Activated gamma-delta T cell (primary cell): ENCODE data around the gene EXOC3.

Source experiments
- DNase-seq: peaks from one replicate; lab custom pipeline; 2025; lab: John Stamatoyannopoulos, UW

The EXOC3 gene

DNA sequence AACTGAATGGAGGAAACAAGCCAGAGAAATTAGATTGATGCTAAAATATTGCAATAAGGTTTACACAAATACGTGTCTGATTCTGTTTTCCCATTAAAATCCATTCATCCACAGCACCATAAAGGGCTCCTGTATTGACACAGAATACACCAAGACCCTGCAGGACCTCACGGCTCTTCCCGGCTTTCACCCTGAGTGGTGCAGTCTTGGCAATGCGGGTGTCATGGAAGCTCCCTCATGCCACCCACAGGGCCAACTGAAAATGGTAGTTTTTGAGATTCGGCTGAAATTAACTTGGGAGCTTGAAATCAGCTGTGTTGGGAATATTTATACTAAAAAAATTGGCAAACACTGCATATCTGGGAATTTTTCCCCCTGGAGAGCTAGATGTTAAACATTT, 17.3 kb upstream of the EXOC3 start:
- DNase-seq = no peak

DNA sequence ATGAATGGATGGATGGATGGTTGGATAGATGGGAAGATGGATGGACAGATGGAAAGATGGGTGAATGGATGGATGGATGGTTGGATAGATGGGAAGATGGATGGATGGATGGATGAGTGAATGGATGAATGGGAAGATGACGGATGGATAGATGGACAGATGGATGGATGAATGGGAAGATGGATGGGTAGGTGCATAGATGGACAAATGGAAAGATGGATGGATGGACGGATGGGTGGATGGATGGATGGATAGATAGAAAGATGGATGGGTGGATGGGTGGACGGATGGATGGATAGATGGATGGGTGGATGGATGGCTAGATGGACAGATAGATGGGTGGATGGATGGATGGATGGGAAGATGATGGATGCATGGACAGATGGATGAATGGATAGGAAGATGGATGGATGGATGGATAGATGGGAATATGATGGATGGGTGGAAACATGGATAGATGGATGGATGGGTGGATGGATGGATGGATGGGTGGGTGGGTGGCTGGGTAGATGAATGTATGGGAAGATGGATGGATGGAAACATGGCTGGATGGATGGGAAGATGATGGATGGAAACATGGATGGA, 16.5 kb upstream of the EXOC3 start:
- DNase-seq = no peak

DNA sequence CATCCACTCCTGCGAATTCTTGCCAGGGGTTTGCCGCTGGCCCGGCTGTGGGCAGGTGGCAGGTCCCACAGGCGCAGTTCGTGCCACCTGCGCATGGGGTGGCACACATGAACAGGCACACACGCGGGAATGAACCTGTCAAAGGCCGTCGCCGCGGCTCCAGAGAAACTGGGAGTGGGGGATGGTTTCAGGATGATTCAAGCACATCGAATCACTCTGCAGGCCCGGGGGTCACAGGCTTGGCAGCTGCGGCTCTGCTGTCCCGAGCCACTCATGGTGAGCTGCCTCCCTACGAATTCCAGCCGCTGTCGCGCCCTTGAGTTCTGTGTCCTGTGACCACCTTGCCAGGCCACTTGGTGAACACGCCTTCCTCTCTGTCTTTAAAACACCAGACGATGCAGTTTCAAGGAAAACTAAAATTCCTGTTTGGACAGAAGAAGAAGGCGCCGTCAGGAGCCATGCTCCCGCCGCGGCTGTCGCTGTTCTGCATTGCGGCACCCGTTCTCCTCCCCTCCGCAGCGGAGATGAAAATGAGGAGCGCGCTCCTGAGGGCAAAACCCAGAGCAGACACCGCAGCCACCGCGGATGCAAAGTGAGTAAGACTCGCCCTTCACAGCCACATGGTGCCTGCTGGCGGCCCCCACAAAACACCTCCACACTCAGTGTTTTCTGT, 15.4 kb upstream of the EXOC3 start:
- no peak for DNase-seq

DNA sequence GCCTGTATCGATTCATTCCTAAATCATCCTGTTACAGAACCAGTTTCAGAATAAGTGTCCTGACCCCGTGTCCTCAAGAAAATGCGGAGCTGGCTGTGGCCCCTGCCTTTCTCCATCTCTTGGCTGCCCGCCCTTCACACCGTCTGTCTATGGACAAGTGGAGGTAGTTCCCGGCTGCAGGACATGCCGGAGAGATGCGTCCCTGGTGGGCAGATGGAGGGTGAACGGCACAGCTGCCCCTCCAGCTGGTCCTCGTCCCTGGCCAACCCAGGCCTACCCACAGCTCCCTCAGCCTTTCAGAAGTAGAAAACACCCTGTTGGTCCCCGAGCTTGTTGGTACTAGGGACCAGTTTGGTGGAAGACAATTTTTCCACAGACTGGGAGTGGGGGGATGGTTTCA, 14.8 kb upstream of the EXOC3 start:
- DNase-seq = no peak

DNA sequence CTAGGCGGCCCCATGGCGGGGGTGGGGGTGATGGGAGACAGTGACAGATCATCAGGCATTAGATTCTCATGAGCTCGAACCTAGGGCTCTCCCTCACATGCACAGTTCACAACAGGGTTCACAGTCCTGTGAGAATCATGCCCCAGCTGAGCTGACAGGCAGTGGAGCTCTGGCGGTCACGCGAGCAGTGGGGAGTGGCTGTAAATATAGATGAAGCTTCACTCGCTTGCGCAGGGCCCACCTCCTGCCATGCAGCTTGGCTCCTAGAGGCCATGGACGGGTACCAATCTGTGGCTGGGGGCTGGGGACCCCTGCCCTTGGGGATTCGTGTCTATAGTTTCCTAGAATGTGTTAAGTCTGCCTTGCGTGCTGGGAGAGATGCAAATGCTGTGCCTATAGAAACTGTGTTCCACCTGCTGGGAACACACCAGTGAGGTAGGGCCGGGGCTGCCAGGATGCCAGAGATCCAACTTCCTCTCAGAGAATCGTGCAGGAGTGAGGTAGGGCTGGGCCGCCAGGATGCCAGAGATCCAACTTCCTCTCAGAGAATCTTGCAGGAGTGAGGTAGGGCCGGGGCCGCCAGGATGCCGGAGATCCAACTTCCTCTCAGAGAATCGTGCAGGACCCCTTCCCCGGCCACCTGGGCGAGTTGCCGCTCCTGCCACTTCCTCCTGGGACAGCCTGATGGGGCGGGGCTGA, 14.1 kb upstream of the EXOC3 start:
- DNase-seq = no peak

DNA sequence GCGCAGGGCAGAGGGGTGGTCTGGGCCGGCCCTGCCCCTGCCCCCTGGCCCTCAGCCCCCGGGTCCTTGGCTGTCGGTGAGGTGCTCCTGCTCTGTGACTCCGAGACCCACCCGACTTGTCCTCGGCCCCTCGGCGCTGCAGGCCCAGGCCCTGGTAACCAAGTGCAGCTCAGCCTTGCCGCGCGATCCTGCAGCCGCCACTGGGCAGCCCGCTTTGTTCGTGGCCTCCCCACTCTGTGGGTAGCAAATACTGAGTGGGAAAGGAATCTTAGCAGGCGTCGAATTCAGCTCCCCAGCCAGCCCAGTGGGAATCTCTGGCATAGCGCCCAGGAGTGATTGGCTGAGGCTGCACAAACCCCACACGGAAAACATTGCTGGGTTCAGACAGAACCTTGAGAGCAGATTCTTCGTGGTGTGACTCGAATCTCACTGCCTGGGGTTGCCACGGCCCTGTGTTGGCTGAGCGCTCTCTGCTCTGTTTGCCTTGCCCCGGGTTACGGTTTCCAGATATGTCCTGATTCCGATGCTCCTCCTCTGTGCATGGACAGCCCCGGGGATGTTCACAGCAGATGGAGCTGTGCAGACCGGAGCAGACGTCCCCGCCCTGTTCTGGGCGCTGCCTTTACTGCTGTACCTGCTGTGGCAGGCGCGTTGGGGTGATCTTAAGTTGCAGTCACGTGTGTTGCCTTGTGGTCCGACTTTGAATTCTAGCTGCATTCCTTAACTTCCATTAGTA, 13.4 kb upstream of the EXOC3 start:
- DNase-seq = no peak

DNA sequence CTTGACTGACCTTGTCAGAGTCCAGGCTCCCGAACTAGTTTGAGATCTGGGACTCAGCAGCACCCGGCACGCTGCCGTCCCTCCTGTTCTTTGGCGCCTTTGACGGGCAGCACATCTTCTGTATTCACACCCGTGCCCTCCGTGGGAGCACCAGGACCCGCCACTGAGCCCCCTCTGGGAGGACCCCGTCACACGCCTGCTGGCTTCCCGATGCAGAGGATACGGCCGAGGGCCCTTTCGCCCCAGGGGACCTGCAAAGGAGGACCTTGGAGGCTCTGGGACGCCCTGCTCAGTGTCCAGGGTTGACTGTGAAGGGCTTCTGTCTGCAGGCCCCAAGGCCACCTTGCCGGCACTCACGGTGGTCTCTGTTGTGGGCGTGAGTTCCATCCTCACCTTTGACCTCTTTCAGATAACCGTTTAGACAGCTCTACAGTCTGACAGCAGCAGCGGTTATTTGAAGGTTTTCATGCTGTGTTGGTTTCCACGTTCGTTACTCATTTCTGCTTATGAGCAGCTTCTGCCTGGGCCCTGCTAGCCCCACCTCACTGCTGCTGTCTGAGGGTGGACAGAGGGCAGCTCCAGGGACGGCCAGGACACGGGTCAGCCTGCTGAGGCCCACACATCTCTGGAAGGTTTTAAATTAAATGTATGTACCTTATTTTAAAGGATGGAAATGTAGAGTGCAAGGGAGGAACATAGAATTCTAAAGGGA, 12.6 kb upstream of the EXOC3 start:
- DNase-seq = no peak

DNA sequence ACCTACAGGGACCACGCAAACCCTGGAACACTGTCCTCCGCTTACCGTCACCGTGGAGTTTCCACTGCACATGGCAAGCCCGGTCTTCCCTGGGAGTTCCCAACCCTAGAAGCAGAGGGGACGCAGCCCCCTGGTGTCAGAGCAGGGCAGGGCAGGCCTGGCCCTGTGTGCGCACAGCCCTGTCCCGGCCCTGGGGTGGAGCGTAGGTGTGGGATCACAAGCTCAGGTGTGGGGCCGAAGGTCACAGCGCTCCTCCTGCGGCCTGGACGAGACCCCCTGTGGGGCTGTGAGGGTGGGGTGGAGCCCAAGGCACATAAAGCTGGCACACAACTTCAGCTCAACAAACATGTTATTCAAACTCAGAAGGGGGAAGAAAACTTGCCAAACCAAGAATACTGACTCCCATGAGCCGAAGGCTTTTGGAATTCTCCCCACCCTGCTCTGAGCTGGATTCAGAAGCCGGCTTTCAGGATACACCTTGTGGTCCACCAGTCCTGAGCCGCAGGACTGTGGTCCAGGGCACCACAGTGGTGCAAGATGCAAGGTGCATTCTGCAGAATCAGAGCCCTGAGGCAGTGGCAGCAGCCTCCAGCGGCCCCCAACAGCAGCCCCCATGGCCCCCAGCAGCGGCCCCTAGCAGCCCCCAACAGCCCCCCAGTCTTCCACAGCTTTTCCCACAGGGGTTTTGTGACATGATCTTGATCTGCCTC, 11.8 kb upstream of the EXOC3 start:
- no peak for DNase-seq

DNA sequence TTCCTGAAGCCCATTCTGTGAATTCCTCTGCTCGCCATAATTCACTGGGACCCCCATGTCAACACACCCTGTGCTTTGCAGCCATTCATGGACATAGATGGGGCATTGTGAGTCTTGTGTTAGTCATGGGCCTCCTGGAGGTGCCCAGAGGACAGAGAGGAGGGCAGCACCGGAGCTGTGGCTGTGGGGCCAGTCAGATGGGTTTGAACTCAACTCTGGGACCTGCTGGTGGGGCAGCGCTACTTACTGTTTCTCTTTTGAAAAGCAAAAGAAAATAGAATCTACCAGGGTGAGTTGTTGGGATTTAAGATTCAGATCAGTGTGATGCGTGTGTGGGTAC, 11.3 kb upstream of the EXOC3 start:
- DNase-seq = no peak

DNA sequence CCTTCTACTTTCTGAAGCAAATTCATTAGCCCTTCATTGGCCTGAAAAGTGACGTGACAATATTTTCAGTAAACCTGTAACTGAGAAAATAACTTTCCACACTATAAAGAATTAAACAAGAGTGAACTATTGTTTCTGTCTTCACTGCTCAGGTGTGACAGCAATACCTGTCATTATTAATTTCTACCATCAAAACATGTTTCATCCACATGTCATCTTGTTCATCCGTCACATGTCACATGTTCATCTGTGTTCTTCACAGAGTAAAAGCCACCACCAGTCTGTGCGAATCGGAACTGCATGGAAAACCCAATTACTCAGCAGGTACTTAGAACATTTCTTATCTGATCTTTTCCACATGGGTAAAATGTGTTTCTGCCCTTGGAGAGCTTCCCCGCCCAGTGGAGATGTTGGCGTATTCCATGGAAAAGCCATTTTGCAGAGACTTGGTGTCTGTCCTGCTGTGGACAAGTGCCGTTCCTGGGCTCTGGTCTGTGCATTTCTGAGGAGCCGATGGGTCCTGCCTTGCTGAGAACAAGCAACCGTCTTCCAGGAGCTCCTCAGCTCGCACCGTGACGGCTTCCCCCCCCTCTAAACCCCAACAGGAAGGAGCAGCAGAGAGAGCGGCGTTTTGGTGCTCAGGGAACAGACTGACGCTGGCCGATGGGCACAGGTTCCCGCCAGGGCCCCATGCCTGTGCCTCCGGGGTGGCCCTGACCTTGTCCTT, 10.6 kb upstream of the EXOC3 start:
- no peak for DNase-seq

DNA sequence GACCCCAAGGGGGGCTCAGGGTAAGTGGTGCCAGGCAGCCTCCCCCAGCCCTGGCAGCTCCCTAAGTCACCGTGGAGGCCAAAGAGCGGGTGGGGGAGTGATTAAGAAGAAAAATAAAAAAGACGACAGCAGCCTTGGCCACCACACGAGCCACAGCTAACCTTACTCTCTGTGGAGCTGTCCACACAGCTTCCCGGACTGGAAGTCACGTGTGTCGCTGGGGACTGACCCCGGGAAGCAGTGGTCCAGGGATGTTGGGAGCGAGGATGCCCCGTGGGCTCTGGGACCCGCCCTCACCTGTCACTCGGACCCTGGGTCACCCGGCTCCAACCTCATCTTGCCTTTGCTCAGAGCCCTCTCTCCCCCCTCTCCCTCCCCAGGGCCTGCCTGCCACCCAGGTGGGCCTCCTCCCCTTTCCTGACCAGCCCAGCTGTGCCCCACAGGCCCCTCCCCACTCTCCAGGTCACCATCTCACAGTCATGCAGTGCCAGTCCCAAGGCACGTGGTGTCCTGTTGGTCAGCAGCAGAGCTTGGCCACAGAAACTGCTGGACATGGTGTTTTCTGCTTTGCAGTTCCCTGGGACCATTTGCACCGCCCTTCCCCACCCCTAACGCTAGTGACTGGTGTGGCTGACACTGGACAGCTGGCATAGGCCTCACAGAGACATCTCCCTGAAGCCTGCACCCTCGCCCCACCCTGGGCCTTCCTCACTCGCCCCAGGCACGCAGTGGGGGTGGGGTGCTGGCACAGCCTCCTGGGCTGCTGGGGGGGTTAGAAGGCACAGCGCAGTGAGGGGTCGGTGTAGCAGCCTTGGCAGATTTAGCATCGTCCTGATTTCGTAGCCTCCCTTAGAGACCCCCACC, 9.8 kb upstream of the EXOC3 start:
- DNase-seq = no peak

DNA sequence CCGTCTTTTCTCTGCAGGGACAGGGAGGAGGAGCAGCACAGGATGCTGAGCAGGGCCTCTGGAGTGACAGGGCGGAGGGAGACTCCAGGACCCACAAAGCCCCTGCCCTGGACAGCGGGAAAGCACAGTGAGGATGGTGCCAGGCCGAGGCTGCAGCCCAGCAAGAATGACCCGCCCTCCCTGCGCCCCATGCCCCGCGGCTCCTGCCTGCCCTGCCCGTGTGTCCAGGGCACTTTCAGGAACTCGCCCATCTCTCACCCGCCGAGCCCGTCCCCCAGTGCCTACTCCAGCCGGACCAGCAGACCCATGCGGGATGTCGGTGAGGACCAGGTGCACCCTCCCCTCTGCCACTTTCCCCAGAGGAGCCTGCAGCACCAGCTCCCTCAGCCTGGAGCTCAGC, 9.1 kb upstream of the EXOC3 start:
- no peak for DNase-seq

DNA sequence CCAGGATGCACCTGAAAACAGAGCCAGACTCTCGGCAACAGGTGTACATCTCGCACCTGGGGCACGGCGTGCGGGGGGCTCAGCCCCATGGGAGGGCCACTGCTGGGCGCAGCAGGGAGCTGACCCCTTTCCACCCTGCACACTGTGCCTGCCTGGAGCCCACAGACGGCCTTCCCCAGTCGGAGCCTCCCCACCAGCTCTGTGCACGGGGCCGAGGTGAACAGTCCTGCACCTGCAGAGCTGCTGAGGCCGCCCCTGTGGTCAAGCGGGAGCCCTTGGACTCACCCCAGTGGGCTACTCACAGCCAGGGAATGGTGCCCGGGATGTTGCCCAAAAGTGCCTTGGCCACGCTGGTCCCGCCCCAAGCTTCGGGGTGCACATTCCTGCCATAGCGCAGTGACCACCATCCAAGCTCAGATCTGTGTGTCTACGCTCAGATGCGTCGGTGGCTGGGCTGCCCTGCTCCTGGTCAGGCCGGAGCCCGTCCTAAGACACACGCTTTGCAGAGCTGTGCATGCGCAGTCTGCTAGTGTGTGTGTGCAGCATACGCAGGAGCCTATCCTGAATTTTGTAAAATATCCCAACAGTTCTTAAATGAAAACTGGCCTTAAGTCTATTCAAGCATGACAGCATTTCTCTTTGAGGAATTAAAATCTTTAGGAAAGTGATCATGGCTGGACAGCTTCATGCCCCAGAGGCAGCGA, 8.4 kb upstream of the EXOC3 start:
- no peak for DNase-seq

DNA sequence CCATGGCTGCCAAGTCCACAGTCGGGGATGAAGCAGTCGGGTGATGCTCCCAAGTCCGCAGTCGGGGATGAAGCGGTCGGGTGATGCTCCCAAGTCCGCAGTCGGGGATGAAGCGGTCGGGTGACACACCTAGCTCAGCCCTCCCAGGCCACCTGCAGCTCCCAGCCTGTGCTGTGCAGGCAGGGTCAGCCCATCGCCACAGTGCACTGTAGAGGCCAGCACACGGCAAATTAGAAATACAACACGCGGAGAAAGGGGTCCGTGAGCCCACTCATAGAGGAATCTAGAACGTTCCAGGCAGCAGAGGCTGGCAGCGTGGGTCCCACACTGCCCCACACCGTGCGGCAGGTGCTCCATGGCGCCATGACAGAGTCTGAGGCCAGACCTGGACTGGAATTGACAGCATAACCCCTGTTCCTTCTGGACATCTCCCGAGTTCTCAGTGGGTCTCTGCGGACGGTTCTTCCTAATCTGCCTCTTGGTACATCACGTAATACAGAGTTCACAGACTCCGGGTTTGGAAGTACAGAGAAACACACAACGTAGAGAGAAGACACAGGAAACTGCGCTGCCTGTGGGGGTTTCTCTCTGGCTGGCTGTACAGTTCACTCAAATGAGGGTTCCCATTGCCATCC, 7.7 kb upstream of the EXOC3 start:
- no peak for DNase-seq

DNA sequence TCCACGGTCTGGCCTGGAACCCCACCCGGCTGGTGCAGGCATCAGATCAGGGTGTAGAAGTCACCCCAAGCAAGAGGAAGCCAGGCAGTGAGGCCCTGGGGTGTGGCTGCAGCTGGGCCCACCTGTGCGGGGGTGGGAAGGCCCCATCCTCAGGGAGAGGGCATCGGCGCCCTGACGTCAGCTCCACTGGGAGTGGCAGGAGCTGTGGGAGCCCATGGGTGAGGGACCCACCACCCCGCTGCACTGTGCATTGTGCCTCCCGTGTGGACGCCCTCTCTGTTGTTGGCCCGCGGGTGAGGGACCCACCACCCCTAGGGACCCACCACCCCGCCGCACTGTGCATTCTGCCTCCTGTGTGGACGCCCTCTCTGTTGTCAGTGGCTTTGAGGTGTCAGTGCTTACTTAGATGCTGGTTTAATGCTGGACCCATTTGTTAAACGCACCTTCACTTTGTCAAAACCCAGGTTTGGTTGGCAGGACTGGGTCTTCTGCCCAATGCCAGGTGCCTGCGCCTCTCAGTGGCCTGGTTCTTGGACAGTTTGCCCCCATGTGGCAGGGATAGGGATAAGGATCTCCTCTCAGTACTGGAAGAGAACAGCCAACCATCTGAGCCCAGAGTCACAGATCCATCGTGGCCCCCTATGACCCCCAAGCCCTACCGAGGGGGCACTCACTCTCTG, 6.9 kb upstream of the EXOC3 start:
- DNase-seq = no peak

DNA sequence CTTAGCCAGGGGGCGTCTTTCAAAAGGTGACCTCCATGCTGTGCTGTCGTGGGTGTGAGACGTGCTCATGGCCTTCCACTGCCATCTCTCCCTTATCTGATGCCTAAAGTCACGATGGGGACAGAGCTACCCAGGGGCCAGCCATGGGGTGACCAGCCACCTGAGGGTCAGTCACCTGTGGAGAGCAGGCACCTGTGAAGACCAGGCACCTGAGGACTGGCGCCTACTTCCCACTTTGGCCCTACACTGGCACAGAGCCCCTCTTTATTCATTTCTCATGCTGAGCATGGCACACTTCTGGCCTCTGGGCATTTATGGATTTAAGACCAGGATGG, 6.4 kb upstream of the EXOC3 start:
- DNase-seq = no peak

DNA sequence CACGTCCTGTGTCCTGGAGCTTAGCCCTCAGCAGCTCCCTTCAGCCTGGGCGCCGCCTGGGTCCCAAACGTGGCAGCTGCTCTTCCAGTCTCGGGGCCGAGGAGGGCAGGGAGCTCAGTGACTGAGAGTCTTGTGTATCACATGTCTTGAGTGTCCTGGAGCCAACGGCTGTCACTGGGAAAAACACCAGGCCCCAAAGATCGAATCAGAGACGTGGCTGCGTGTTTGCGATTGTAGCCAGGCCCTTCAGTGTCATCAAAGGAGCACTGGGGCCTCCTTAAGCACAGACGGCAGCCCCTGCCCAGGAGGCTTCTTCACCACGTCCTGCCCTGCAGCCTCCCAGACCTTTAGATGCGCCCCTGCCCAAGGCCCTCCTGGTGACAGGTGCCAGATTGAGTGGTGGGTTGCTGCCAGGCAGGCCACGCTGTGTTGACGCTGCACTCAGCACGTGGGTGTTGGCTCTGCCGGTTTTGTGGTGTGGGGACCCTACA, 5.7 kb upstream of the EXOC3 start:
- no peak for DNase-seq

DNA sequence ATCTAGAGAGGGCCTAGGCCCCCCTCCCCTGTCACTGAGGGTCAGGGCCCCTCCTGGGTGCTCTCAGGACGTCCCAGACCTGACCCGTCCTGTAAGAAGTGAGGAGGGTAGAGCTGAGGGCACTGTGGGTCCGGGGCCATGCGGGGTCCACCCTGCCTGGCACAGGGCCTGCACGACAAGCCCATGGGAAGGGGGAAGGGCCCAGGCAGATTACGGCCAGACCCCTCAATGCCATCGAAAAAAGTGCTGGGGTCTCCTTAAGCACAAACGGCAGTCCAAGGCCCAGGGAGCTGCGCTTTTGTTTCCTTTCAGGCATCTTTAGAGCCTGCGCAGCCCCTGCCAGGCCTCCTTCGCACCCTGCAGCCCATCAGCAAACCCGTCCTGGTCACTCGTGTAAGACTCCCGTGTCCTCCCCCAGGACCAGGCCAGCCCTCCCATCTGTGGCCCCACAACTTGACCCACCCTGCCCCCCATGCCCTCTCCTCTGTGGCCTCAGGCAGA, 4.4 kb upstream of the EXOC3 start:
- no peak for DNase-seq
